HCT116 (cell line): Measurements from ENCODE around the gene PKM. TPM values are rescaled to one million over a fixed set of nuclear protein-coding genes. Genes with fewer than 3 reads are reported as not detected.
A peak's percentile ranks its signal among the peaks of the same experiment; 100 is the strongest.

ENCODE experiments used
- ATAC-seq: fragments of 200-7000 bp; cut with Tn5 transposase; 2 replicates; pipeline ENCODE4 v1.9.1; 2020; ENCODE audit warnings: mild to moderate bottlenecking, moderate library complexity
- BruUV-seq: library from RNA; stranded (reverse); fragments of 400-500 nt; replicated peaks from 2 replicates; lab custom pipeline; 2021; lab: Mats Ljungman, UMichigan
- CTCF ChIA-PET: fragments of 300-600 bp; sonication (Branson Sonifier 250); formaldehyde crosslinking; loops from one replicate; lab custom pipeline; 2021; ENCODE audit warnings: antibody characterized with exemption; lab: Charles Lee
- POLR2A ChIA-PET: fragments of 300-600, 350-600 bp; sonication (Branson Sonifier 250); formaldehyde crosslinking; loops from one replicate; lab custom pipeline; 2021; ENCODE audit warnings: antibody characterized with exemption; lab: Charles Lee
- RAD21 ChIA-PET, 2 experiments: fragments of 300-600 bp; sonication (Branson Sonifier 250); formaldehyde crosslinking; loops; one replicate each; lab custom pipeline; 2023; ENCODE audit warnings: low total read pairs in 2 of 2; ENCODE audit not compliant: uncharacterized antibody in 2 of 2, unreplicated experiment in 2 of 2, low non-redundant PET in 1 of 2; lab: Charles Lee
- DNase-seq: peaks from one replicate; pipeline ENCODE4 v3.0.0-alpha.2; 2010; ENCODE audit warnings: low read depth, low spot score
- H2AFZ ChIP-seq: fragments of 200-600 bp; shearing (Covaris generic), sonication (generic); 2 replicates; pipeline ENCODE4 v1.6.1; 2017; ENCODE audit warnings: low read depth, mixed run types, mixed read lengths, antibody characterized with exemption, low read length; ENCODE audit not compliant: poor library complexity, severe bottlenecking
- H3K27ac ChIP-seq: 2 replicates; pipeline ENCODE4 v1.5.1; 2012; ENCODE audit warnings: low read depth, low read length
- H3K27me3 ChIP-seq: fragments of 200-600 bp; sonication (generic); 2 replicates; pipeline ENCODE4 v1.6.1; 2016; ENCODE audit warnings: mixed run types, low read length, mixed read lengths; ENCODE audit not compliant: insufficient read depth
- H3K36me3 ChIP-seq, 2 experiments: fragments of 200-500 bp in 1 of 2; fragments of 200-600 bp in 1 of 2; sonication (Bioruptor generic) in 1 of 2; sonication (generic) in 1 of 2; 2 replicates each; pipeline versions ENCODE4 v1.5.1 to v1.6.1; 2014 to 2016; ENCODE audit warnings: low read length in 2 of 2, inconsistent platforms in 1 of 2, mixed read lengths in 1 of 2, mixed run types in 1 of 2; ENCODE audit not compliant: insufficient read depth in 2 of 2, control insufficient read depth in 1 of 2
- H3K4me1 ChIP-seq, 2 experiments: fragments of 200-600 bp in 1 of 2; sonication (generic) in 1 of 2; 2 replicates each; pipeline versions ENCODE4 v1.5.1 to v1.6.1; 2012 to 2017; ENCODE audit warnings: low read length in 2 of 2, inconsistent platforms in 1 of 2, mild to moderate bottlenecking in 1 of 2, mixed read lengths in 1 of 2, mixed run types in 1 of 2, moderate library complexity in 1 of 2; ENCODE audit not compliant: insufficient read depth in 2 of 2, control insufficient read depth in 1 of 2
- H3K4me2 ChIP-seq: fragments of 200-600 bp; sonication (generic); 2 replicates; pipeline ENCODE4 v1.6.1; 2017; ENCODE audit warnings: mixed run types, low read length, mixed read lengths
- H3K4me3 ChIP-seq, 2 experiments: fragments of 200-600 bp in 1 of 2; sonication (generic) in 1 of 2; replicated peaks in 1 of 2; 2 replicates each; pipeline ENCODE4 v1.5.1; 2011 to 2016; ENCODE audit warnings: low read length in 2 of 2, control low read depth in 1 of 2, low read depth in 1 of 2, mild to moderate bottlenecking in 1 of 2, mixed read lengths in 1 of 2, mixed run types in 1 of 2
- H3K79me2 ChIP-seq: fragments of 200-600 bp; sonication (generic); 2 replicates; pipeline ENCODE4 v1.6.1; 2017; ENCODE audit warnings: mild to moderate bottlenecking, mixed run types, low read length, moderate library complexity, mixed read lengths; ENCODE audit not compliant: insufficient read depth
- H3K9ac ChIP-seq: fragments of 200-600 bp; sonication (generic); 2 replicates; pipeline ENCODE4 v1.6.1; 2016; ENCODE audit warnings: low read length, mixed read lengths
- H3K9me2 ChIP-seq: fragments of 200-600 bp; sonication (generic), shearing (Covaris generic); 2 replicates; pipeline ENCODE4 v1.6.1; 2017; ENCODE audit warnings: mixed run types, mild to moderate bottlenecking, moderate library complexity; ENCODE audit not compliant: insufficient read depth
- H3K9me3 ChIP-seq, 2 experiments: fragments of 200-500 bp in 1 of 2; fragments of 200-600 bp in 1 of 2; sonication (Bioruptor generic) in 1 of 2; sonication (generic) in 1 of 2; 2 replicates each; pipeline ENCODE4 v1.6.1; 2014 to 2017; ENCODE audit warnings: low read length in 2 of 2, mixed read lengths in 2 of 2, inconsistent platforms in 1 of 2, low read depth in 1 of 2, mild to moderate bottlenecking in 1 of 2, mixed run types in 1 of 2, moderate library complexity in 1 of 2; ENCODE audit not compliant: control insufficient read depth in 1 of 2, insufficient read depth in 1 of 2
- H4K20me1 ChIP-seq: fragments of 200-600 bp; sonication (generic), shearing (Covaris generic); 2 replicates; pipeline ENCODE4 v1.6.1; 2017; ENCODE audit warnings: mixed run types, mild to moderate bottlenecking, moderate library complexity; ENCODE audit not compliant: insufficient read depth
- CEBPB ChIP-seq: IDR thresholded peaks from 2 replicates; pipeline ENCODE4 v1.6.1; 2012; ENCODE audit warnings: low read depth
- CTCF ChIP-seq, 3 experiments: fragments of 200-600 bp in 1 of 3; sonication (generic) in 1 of 3; IDR thresholded peaks in 2 of 3; conservative IDR thresholded peaks in 1 of 3; 2 replicates each; pipeline ENCODE4 v1.5.1; 2012 to 2017; ENCODE audit warnings: low read depth in 2 of 3, low read length in 2 of 3, antibody characterized with exemption in 1 of 3, borderline replicate concordance in 1 of 3, control low read depth in 1 of 3, mild to moderate bottlenecking in 1 of 3, mixed read lengths in 1 of 3, mixed run types in 1 of 3, moderate library complexity in 1 of 3; ENCODE audit not compliant: insufficient read depth in 1 of 3
- EZH2phosphoT487 ChIP-seq: fragments of 200-600 bp; IDR thresholded peaks from 2 replicates; pipeline ENCODE4 v1.6.1; 2018; ENCODE audit warnings: antibody characterized with exemption, borderline replicate concordance
- POLR2A ChIP-seq: IDR thresholded peaks from 2 replicates; pipeline ENCODE4 v1.7.0; 2011; ENCODE audit warnings: borderline replicate concordance; ENCODE audit not compliant: insufficient read depth, insufficient read length; ENCODE audit errors: extremely low read depth
- SIN3A ChIP-seq: IDR thresholded peaks from 2 replicates; pipeline ENCODE4 v1.6.1; 2012; ENCODE audit warnings: low read depth
- ZBTB33 ChIP-seq: IDR thresholded peaks from 2 replicates; pipeline ENCODE4 v1.6.1; 2011; ENCODE audit warnings: mild to moderate bottlenecking, low read length, moderate library complexity; ENCODE audit not compliant: insufficient replicate concordance; ENCODE audit errors: extremely low read depth
- ZNF274 ChIP-seq: fragments of 200-500 bp; sonication (Bioruptor generic); IDR thresholded peaks from 2 replicates; pipeline ENCODE4 v1.6.1; 2014; ENCODE audit warnings: mild to moderate bottlenecking, low read depth, low read length, inconsistent platforms
- intact Hi-C: fragments of 100-400 bp; cut with micrococcal nuclease; formaldehyde crosslinking; loops from 2 replicates; pipeline ENCODE4 v1.10.0; 2022
- total RNA-seq: library from RNA; stranded (reverse); gene quantifications from one replicate; pipeline ENCODE4 v1.2.1, GENCODE V29; 2021; ENCODE audit not compliant: unreplicated experiment
- TF ChIP-seq, protein P1 (sequence below): IDR thresholded peaks from 2 replicates; pipeline ENCODE4 v1.6.1; 2012; ENCODE audit warnings: low read depth

The PKM gene
- total RNA-seq, 1 experiment from 2014 or later, result 1,664 TPM

DNA sequence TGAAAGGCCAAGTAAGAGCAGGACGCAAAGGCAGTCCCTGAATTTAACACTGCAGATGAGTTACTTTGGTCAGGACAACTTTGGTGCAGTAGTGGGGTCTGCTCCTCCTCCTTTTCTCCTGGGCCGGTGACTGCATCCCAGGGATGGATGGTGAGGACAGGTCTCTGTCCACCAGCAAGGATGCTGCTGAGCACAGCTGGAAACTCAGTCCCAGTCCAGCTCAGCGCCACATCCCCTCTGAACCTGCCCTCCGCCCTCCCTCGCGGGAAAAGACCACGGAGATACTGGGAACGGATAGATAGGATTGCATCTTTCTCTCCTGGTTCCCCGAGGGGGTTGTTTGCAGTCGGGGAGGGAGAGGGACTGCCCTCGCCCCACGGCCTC is 47.2 kb downstream of the PKM start:
- intact Hi-C loops, result no loop called here

More for the DNA sequence above, 47.2 kb downstream of the PKM start:
- POLR2A ChIA-PET, result no interaction called here
- no peaks in the 10 kb centered on the region for H3K36me3 ChIP-seq
- no peak; the same call in 1 of the 2 replicates for ATAC-seq
- H3K79me2 ChIP-seq, result no peaks in the 10 kb centered on the region
- H4K20me1 ChIP-seq, result no peaks in the 10 kb centered on the region
- TF ChIP-seq ZNF274 (no peak), POLR2A (no peak), SIN3A (no peak), CEBPB (no peak), ZBTB33 (no peak), CTCF (IDR thresholded peaks at IDR 0.05 in 2 of 3, conservative IDR thresholded peaks at IDR 0.05 in 1 of 3; ENCODE audit: borderline replicate concordance in 1 of 3, insufficient read depth in 1 of 3, low read depth in 2 of 3, low read length in 2 of 3) (no peak), EZH2phosphoT487 (no peak)
- TF ChIP-seq, protein P1, sequence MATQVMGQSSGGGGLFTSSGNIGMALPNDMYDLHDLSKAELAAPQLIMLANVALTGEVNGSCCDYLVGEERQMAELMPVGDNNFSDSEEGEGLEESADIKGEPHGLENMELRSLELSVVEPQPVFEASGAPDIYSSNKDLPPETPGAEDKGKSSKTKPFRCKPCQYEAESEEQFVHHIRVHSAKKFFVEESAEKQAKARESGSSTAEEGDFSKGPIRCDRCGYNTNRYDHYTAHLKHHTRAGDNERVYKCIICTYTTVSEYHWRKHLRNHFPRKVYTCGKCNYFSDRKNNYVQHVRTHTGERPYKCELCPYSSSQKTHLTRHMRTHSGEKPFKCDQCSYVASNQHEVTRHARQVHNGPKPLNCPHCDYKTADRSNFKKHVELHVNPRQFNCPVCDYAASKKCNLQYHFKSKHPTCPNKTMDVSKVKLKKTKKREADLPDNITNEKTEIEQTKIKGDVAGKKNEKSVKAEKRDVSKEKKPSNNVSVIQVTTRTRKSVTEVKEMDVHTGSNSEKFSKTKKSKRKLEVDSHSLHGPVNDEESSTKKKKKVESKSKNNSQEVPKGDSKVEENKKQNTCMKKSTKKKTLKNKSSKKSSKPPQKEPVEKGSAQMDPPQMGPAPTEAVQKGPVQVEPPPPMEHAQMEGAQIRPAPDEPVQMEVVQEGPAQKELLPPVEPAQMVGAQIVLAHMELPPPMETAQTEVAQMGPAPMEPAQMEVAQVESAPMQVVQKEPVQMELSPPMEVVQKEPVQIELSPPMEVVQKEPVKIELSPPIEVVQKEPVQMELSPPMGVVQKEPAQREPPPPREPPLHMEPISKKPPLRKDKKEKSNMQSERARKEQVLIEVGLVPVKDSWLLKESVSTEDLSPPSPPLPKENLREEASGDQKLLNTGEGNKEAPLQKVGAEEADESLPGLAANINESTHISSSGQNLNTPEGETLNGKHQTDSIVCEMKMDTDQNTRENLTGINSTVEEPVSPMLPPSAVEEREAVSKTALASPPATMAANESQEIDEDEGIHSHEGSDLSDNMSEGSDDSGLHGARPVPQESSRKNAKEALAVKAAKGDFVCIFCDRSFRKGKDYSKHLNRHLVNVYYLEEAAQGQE, result no peak
- H3K27ac ChIP-seq, result peak overlapping the region; percentile 52
- H3K4me2 ChIP-seq, result peak overlapping the region; percentile 93
- H3K27me3 ChIP-seq, result no peaks in the 10 kb centered on the region
- BruUV-seq, result no TSS peak
- peak overlapping the region; percentile 47 to 66 for H3K4me3 ChIP-seq
- H3K9ac ChIP-seq, result peak overlapping the region; percentile 67
- RAD21 ChIA-PET, result no interaction called here
- no peaks in the 10 kb centered on the region for H3K9me2 ChIP-seq
- no peaks in the 10 kb centered on the region for H3K9me3 ChIP-seq
- DNase-seq, result no peak
- peaks cover 17 to 20% of the 10 kb centered on the region in 2 experiments for H3K4me1 ChIP-seq
- CTCF ChIA-PET, result no interaction called here
- peak overlapping the region; percentile 68 for H2AFZ ChIP-seq
